ENCODE data around the gene GAREM1. TPM values are rescaled to one million over a fixed set of nuclear protein-coding genes. Genes with fewer than 3 reads are reported as not detected.

The GAREM1 gene
- total RNA-seq, 1 experiment from 2014 or later = 21.4 TPM

GRCh38 chr18:32280911-32281310, 189.8 kb downstream of the GAREM1 start:
- BruUV-seq (replicated peaks) = no TSS peak
- H3K4me1 Mint-ChIP-seq (ENCODE audit: insufficient read depth, unreplicated experiment) = peaks cover 24% of the 10 kb centered on the region
- H3K4me3 Mint-ChIP-seq (ENCODE audit: unreplicated experiment) = no peak overlapping the region
- no peaks in the 10 kb centered on the region for H3K9me3 Mint-ChIP-seq (ENCODE audit: unreplicated experiment)
- TF ChIP-seq CTCF (IDR thresholded peaks at IDR 0.05; ENCODE audit: unreplicated experiment) = no peak
- ChIA-PET CTCF (interaction anchor here (0.5 to 12.3 kb wide), 6 partner anchors 9 to 271 kb away, joined by 3 to 100 read pairs (median 18); partner anchors contain the start of gene GAREM1), POLR2A (no interaction called here)
- no peak for DNase-seq (ENCODE audit: unreplicated experiment)
- peak overlapping the region; percentile 33 for H3K27ac Mint-ChIP-seq (ENCODE audit: low read depth, unreplicated experiment)
- intact Hi-C loops (cut with micrococcal nuclease) = no loop called here
- H3K27me3 Mint-ChIP-seq (ENCODE audit: insufficient read depth, unreplicated experiment) = no peaks in the 10 kb centered on the region
- H3K36me3 Mint-ChIP-seq (ENCODE audit: insufficient read depth, unreplicated experiment) = peaks cover 28% of the 10 kb centered on the region

DNA sequence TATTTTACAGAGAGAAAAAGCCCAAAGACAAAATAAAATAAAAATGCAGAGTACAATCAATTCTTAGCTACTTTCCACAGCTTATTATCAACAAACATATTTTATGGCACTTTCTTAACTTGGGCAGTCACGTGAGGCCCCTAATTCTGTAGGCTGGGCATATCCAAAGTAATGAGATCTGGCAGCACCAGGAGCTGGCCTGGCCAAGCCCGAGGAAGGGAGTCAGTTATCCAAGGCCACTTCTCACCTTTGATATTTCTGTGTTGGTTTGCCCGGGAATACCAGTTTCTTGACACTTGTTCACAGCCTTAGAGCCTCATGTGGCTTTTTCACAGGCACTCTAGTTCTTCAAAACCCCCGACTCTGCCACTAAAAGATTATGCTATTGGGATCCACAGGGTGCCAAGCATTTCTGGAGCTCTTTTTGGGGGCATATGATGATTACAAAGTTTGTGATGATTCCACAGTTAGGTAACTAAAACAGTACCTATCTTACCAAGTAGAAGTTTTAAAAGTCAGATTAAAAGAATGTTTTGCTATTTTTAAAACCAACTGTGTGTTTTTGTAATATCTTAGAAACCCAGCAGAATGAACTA, 190.4 kb downstream of the GAREM1 start:
- Mint-ChIP-seq H3K27me3 (ENCODE audit: insufficient read depth, unreplicated experiment) (no peaks in the 10 kb centered on the region), H3K36me3 (ENCODE audit: insufficient read depth, unreplicated experiment) (peaks cover 28% of the 10 kb centered on the region), H3K4me1 (ENCODE audit: insufficient read depth, unreplicated experiment) (peaks cover 18% of the 10 kb centered on the region), H3K27ac (ENCODE audit: low read depth, unreplicated experiment) (peak overlapping the region; percentile 33), H3K4me3 (ENCODE audit: unreplicated experiment) (no peak overlapping the region), H3K9me3 (ENCODE audit: unreplicated experiment) (no peaks in the 10 kb centered on the region)
- ChIA-PET CTCF (interaction anchor here (0.5 to 12.3 kb wide), 8 partner anchors 8 to 272 kb away, joined by 3 to 100 read pairs (median 8); partner anchors contain the start of gene GAREM1), POLR2A (interaction anchor here (0.5 to 1.3 kb wide), 4 partner anchors 178 to 614 kb away, joined by 3 to 5 read pairs (median 3); no protein-coding TSS in a partner anchor)
- intact Hi-C loops (cut with micrococcal nuclease) = no loop called here
- no TSS peak for BruUV-seq (replicated peaks)
- TF ChIP-seq CTCF (IDR thresholded peaks at IDR 0.05; ENCODE audit: unreplicated experiment) = no peak
- DNase-seq (ENCODE audit: unreplicated experiment) = no peak

GRCh38 chr18:32278177-32278799, 192.4 kb downstream of the GAREM1 start:
- DNase-seq (ENCODE audit: unreplicated experiment) = no peak
- H3K27ac Mint-ChIP-seq (ENCODE audit: low read depth, unreplicated experiment) = no peak overlapping the region
- no peak overlapping the region for H3K4me3 Mint-ChIP-seq (ENCODE audit: unreplicated experiment)
- no peaks in the 10 kb centered on the region for H3K9me3 Mint-ChIP-seq (ENCODE audit: unreplicated experiment)
- TF ChIP-seq CTCF (IDR thresholded peaks at IDR 0.05; ENCODE audit: unreplicated experiment) = no peak
- ChIA-PET POLR2A (interaction anchor here (0.6 kb wide), 1 partner anchor 263 kb away, joined by 3 read pairs; no protein-coding TSS in a partner anchor), CTCF (interaction anchor here (0.6 to 6.0 kb wide), 4 partner anchors 11 to 193 kb away, joined by 3 to 32 read pairs (median 8); no protein-coding TSS in a partner anchor)
- BruUV-seq (replicated peaks) = no TSS peak
- intact Hi-C loops (cut with micrococcal nuclease) = no loop called here
- H3K27me3 Mint-ChIP-seq (ENCODE audit: insufficient read depth, unreplicated experiment) = no peaks in the 10 kb centered on the region
- peaks cover 16% of the 10 kb centered on the region for H3K4me1 Mint-ChIP-seq (ENCODE audit: insufficient read depth, unreplicated experiment)
- peaks cover 17% of the 10 kb centered on the region for H3K36me3 Mint-ChIP-seq (ENCODE audit: insufficient read depth, unreplicated experiment)

GRCh38 chr18:32277549-32277948, 193.1 kb downstream of the GAREM1 start:
- Mint-ChIP-seq H3K4me3 (ENCODE audit: unreplicated experiment) (no peak overlapping the region), H3K9me3 (ENCODE audit: unreplicated experiment) (no peaks in the 10 kb centered on the region), H3K4me1 (ENCODE audit: insufficient read depth, unreplicated experiment) (peaks cover 16% of the 10 kb centered on the region), H3K27me3 (ENCODE audit: insufficient read depth, unreplicated experiment) (no peaks in the 10 kb centered on the region), H3K27ac (ENCODE audit: low read depth, unreplicated experiment) (no peak overlapping the region), H3K36me3 (ENCODE audit: insufficient read depth, unreplicated experiment) (peaks cover 14% of the 10 kb centered on the region)
- DNase-seq (ENCODE audit: unreplicated experiment) = no peak
- intact Hi-C loops (cut with micrococcal nuclease) = no loop called here
- ChIA-PET POLR2A (interaction anchor here (0.7 to 0.8 kb wide), 2 partner anchors 21 to 192 kb away, joined by 3 to 4 read pairs; no protein-coding TSS in a partner anchor), CTCF (interaction anchor here (0.6 to 6.0 kb wide), 8 partner anchors 12 to 270 kb away, joined by 3 to 32 read pairs (median 4); partner anchors contain the start of gene GAREM1)
- TF ChIP-seq CTCF (IDR thresholded peaks at IDR 0.05; ENCODE audit: unreplicated experiment) = no peak
- BruUV-seq (replicated peaks) = no TSS peak
